Mucosa of descending colon (tissue), 3 donors: ENCODE results near the gene MT4. TPM values are rescaled to one million over a fixed set of nuclear protein-coding genes. Genes with fewer than 3 reads are reported as not detected.
A peak's percentile ranks its signal among the peaks of the same experiment; 100 is the strongest.
"Not testable (repeated sequence)": the region's sequence is repeated elsewhere in the genome, so short reads cannot be mapped to it uniquely, and the experiment has no call there.

Source experiments
- ATAC-seq: fragments of 200-7000 bp; cut with Tn5 transposase; one replicate; pipeline ENCODE4 v1.9.1; 2020; ENCODE audit warnings: mild to moderate bottlenecking, moderate library complexity
- DNase-seq, 3 donors: peaks; one replicate each; pipeline ENCODE4 v3.0.0-alpha.2; 2020
- H3K36me3 ChIP-seq: fragments of 200-600 bp; one replicate; pipeline ENCODE4 v1.8.0; 2021; ENCODE audit warnings: low read depth, mild to moderate bottlenecking
- H3K4me1 ChIP-seq: fragments of 200-600 bp; one replicate; pipeline ENCODE4 v1.8.0; 2021; ENCODE audit warnings: low read depth, mild to moderate bottlenecking
- H3K4me3 ChIP-seq: fragments of 200-600 bp; one replicate; pipeline ENCODE4 v1.8.0; 2021; ENCODE audit warnings: mild to moderate bottlenecking
- H3K9me3 ChIP-seq: fragments of 200-600 bp; one replicate; pipeline ENCODE4 v1.8.0; 2021; ENCODE audit warnings: mild to moderate bottlenecking
- CTCF ChIP-seq: fragments of 200-600 bp; IDR thresholded peaks from one replicate; pipeline ENCODE4 v1.8.0; 2022; ENCODE audit warnings: antibody characterized with exemption, mild to moderate bottlenecking
- intact Hi-C, 2 donors: fragments of 100-400 bp; cut with DNase I in 1 of 2; cut with micrococcal nuclease in 1 of 2; formaldehyde crosslinking; loops; one replicate each; pipeline versions ENCODE4 v1.11.0 to v1.11.1; 2022; cut with DNase I, micrococcal nuclease
- total RNA-seq, 3 donors: library from RNA; stranded (reverse); fragmentation: NEBNext Ultra II Directional in 2 of 3; extraction: Animal tissue kit (Norgen Biotek cat#: 25700) in 2 of 3; gene quantifications; one replicate each; pipeline versions ENCODE4 v1.2.1 to v1.2.4, GENCODE V29; 2021 to 2023
- donor health status: DM: no; HTN: no; CAD: no; lungs with moderate emphysema.
- donor health status: DM: no; HTN: no; CAD: no.
- donor health status: DM: no; HTN: yes; CAD: no.

Gene MT4
- total RNA-seq, 3 donors from 2014 or later, result not detected

- ATAC-seq, result peak; percentile 100
- intact Hi-C loops, result loop anchor here (5.0 kb wide), 1 partner anchor 126 kb away; no protein-coding TSS in a partner anchor
- peak; percentile 83 to 91 (median 87) for DNase-seq
- H3K36me3 ChIP-seq, result no peaks in the 10 kb centered on the region
- peak; percentile 60 for TF ChIP-seq CTCF
- H3K9me3 ChIP-seq, result no peaks in the 10 kb centered on the region
- H3K4me1 ChIP-seq, result no peaks in the 10 kb centered on the region
- no peak overlapping the region for H3K4me3 ChIP-seq
These were observed 11.9 kb downstream of the MT4 start for GRCh38 chr16:56576585-56577299.

GRCh38 chr16:56577300-56577625 is 12.4 kb downstream of the MT4 start:
- intact Hi-C loops, result loop anchor here (5.0 kb wide), 1 partner anchor 125 kb away; no protein-coding TSS in a partner anchor
- no peak for ATAC-seq
- no peaks in the 10 kb centered on the region for H3K36me3 ChIP-seq

DNA sequence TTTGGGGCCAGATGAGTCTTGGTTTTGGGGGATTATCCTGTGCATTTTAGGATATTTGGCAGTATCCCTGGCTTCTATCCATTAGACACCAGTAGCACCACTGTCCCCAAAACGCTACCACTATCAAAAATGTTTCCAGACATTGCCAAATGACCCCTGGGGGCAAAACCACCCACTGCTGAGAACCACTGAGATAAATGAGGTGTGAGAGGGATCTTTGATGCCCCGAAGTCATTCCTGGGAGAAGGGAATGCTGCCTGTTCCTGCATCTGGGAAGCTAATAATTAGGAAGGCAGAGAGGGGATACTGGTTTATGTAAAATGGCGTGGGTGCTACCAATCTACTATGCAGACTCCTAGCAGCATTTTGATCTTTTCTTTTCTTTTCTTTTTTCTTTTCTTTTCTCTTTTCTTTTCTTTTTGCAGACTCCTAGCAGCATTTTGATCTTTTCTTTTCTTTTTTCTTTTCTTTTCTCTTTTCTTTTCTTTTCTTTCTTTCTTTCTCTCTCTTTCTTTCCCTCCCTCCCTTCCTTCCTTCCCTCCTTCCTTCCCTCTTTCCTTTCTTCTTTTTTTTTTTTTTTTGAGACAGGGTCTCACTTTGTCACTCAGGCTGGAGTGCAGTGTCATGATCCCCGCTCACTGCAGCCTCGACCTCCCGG is 15.6 kb downstream of the MT4 start:
- Histone ChIP-seq H3K9me3 (no peaks in the 10 kb centered on the region), H3K4me1 (no peaks in the 10 kb centered on the region), H3K4me3 (no peak overlapping the region), H3K36me3 (no peaks in the 10 kb centered on the region)
- no peak for TF ChIP-seq CTCF
- DNase-seq (no peak), ATAC-seq (no peak)
- intact Hi-C loops, result no loop called here

More at GRCh38 chr16:56577300-56577625, 12.4 kb downstream of the MT4 start:
- H3K9me3 ChIP-seq, result no peaks in the 10 kb centered on the region
- DNase-seq, result no peak
- no peaks in the 10 kb centered on the region for H3K4me1 ChIP-seq
- no peak overlapping the region for H3K4me3 ChIP-seq
- no peak for TF ChIP-seq CTCF

DNA sequence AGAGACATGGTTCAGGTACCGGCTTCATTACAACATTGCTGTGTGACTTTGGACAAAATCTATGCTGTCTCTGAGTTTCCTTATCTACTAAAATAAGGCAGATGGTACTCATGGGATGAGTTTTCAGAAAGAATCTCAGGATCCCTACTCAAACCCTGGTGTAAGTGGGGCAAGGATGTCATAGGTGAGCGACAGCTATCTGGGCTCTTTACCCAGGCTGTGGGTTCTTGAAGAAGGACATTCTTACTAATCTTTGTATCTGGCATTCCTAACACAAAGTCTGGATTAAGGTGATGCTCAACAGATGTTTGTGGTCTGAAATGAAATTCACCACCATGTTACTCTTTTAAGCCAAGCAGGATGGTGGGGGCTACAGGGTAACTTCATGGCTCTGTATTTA is 18.0 kb downstream of the MT4 start:
- H3K9me3 ChIP-seq, H3K36me3 ChIP-seq, H3K4me3 ChIP-seq, DNase-seq, ATAC-seq, intact Hi-C loops, H3K4me1 ChIP-seq: not testable (repeated sequence)

GRCh38 chr16:56583351-56584168 is 18.7 kb downstream of the MT4 start:
- intact Hi-C loops, result no loop called here
- H3K36me3 ChIP-seq, result no peaks in the 10 kb centered on the region
- H3K4me3 ChIP-seq, result no peak overlapping the region
- DNase-seq (no peak), ATAC-seq (no peak)
- H3K4me1 ChIP-seq, result no peaks in the 10 kb centered on the region
- no peak for TF ChIP-seq CTCF
- H3K9me3 ChIP-seq, result no peaks in the 10 kb centered on the region

- intact Hi-C loops, result no loop called here
- ATAC-seq, result no peak
- Histone ChIP-seq H3K9me3 (no peaks in the 10 kb centered on the region), H3K4me3 (no peak overlapping the region), H3K4me1 (peaks cover 3% of the 10 kb centered on the region), H3K36me3 (no peaks in the 10 kb centered on the region)
- TF ChIP-seq CTCF, result no peak
- no peak for DNase-seq
These were observed 19.4 kb downstream of the MT4 start for GRCh38 chr16:56584276-56584675.
